Stimulated activated CD4-positive, alpha-beta T cell treated with anti-CD3 and anti-CD28 coated beads, TNF-alpha, amount 100 ng/mL, for 24 hours (primary cell): ENCODE data around the gene MEF2C.
A peak's percentile ranks its signal among the peaks of the same experiment; 100 is the strongest.

ENCODE experiments used
- DNase-seq, 3 experiments: peaks; one replicate each; pipeline ENCODE4 v3.0.0-alpha.2; 2020; ENCODE audit warnings: low read depth in 3 of 3

MEF2C gene

DNA sequence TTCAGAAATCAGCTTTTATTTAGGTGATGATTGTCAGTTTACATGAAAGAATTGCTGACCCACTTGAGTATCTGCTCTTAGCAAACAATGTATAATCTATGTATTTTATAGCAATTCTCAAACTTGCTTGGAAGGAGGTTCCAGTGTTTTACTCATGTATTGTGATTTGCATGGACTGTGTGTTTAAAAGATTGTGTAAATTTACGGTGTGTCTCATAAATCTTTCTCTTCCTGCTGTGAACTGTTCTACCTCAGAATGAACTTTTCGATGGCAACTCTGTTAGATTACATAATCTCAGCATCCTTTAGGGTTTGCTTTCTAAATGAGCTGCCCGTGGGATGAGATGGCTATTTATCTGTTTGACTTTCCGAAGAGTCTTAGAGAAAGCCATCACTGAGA is 122.5 kb downstream of the MEF2C start:
- DNase-seq, result no peak

DNA sequence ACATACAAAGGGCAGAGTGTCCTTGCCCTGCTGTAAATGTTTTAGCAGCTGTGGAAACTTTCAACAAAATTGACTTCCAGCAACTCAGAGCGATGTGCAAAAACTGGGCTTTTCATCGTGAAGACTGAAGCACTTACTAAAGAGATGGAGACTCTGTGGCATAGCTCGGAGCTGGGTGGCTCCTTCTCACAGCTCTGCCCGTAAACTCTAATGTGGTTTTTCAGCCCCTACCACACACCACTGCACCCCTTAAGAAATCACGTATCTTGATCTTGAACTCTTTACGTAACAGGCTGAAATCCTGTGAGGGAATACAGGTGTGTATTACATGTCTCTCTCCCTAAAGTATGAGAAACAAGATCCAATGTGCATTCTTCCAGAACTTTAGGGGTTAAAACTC is 124.4 kb downstream of the MEF2C start:
- DNase-seq, result no peak

DNA sequence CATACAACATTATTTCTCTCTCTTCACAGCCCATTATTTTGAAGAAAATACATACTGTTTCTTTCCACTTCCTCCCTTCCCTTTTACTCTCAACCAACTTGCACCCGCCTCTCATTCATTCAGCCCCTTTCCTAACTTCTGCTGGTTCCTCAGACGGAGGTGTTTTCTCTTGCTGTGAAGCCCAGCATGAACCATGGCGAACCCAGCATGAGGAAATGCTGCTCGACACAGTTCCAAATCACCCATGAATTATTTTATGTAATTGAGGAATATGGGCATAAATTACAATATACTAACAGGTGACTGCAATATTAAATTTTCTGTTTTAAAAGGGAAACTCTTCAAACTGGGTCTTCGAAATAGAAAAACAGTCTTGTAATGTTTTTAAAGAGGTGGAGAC is 124.8 kb downstream of the MEF2C start:
- DNase-seq, result no peak

DNA sequence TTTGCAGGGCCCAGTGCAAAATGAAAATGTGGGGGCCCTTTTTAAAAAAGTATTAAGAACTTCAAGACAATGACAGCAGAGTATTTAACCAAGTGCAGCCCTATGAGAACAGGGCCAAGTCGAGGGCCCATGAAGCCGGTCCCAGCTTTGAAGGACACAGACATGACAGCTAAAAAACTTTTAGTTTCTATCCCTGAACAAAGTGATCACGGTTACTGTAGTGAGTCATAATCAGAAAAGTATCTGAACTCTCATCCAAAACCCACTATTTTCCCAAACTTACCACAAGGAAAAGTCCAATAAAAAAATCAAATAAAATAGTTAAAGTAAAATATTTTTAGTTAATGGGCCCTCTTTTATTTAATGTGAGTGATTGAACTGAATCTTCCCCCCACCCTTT is 126.0 kb downstream of the MEF2C start:
- DNase-seq, result no peak

DNA sequence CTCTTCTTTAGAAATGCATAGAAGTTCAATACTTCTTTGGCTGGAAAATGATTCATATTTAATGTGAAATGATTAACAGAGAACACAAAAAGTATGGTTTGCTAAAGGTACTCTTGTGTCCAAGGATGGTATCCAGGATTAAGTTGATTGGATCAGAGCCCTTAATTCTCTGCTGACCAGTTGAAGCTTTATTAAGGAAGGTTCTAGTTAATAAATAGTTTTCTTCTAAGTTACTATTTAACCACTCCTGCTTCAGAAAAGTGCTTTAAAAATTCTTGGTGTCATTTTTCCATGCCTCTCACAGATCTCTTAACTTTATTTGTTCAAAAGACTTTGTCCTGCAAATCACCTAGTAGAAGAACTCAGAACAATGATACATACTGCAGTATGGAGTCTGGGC is 134.3 kb downstream of the MEF2C start:
- DNase-seq, result no peak

DNA sequence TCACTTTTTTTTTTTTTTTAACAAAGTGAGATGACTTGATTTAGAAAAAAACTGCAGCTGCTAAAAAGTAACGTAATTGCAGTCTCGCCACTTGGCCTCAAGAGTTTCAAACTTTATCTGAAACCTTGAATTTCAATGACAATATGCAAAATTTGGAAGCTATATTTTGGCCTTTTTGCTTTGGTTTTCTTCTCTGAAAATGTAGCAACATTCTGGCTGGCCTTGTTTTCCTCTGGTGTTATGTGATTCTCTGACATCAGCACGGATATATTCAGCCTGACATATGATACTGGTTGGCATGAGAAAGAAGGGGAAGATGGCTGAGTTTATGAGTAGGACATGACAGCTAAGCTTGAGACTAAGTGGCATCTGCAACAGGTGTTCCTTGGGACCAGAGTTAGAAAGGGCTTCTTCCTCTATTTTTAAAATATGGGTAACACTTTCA is 136.5 kb downstream of the MEF2C start:
- DNase-seq, result no peak

DNA sequence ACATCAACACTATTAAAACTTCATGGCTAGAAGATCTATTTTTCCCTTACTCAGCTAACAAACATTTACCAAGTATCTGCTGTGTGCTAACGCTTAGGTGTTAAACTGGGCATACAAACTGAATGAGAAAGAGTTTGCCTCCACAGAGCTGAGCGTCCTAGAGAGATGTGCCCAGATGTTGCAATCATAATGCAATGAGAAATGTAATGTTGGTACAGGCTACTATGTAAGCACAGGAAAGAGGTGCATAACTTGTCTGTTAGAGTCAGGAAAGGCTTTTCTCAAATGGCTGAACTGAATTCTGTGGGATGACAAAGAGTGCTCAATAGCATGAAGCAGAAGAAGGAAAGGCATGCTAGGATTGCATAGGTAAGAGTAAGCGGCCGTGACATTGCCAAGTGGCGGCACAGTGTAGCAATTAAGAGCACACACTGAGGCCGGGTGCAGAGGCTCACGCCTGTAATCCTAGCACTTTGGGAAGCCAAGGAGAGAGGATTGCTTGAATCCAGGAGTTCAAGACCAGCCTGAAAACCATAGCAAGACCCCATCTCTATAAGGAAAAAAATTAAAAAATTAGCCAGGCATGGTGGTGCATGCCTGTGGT is 137.8 kb downstream of the MEF2C start:
- no peak for DNase-seq

DNA sequence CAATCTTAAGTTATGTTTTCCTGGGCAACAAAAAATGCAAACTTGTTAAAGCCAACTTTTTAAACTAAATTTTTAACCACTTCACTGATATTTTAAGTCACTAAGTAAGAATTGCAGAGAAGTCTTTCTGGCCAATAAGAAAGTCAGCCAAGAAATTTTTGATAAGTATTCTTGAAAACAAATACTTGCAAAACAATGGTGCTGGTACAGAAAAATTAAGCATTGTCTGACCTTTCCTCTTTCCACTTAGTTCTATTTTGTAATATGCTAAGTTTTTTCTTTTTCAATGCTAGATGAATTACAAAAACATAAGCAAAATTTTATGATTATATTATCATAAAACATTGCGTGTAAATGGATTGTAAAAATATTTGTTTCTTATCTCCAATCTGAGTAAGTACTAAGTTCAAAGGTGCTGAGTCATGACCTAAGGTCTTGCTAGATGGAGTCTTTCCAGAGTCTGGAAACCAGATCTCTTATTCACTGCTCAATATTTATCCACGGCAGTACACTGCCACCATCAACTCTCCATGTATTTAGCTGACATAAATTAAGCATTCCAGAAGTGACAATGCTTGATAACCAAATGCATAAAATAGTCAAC is 139.7 kb downstream of the MEF2C start:
- no peak for DNase-seq

DNA sequence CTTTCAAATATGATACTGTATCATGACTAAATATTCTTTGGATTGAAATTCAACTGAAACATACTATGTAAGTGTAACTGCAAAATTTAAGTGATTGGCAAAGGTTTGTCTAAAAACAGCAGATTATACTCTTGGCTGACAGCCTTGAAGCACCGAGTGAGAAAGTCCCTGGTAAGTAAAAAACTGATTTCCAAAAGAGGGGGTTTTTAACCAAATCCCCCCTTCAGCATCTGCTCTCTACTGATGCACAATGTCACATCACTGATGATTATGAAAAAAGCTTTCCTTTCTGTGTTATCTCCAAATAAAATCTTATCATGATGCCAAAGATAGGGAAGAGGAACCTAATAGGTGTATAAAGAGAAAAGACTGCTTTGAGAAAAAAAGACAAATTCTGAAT is 141.0 kb downstream of the MEF2C start:
- no peak for DNase-seq

DNA sequence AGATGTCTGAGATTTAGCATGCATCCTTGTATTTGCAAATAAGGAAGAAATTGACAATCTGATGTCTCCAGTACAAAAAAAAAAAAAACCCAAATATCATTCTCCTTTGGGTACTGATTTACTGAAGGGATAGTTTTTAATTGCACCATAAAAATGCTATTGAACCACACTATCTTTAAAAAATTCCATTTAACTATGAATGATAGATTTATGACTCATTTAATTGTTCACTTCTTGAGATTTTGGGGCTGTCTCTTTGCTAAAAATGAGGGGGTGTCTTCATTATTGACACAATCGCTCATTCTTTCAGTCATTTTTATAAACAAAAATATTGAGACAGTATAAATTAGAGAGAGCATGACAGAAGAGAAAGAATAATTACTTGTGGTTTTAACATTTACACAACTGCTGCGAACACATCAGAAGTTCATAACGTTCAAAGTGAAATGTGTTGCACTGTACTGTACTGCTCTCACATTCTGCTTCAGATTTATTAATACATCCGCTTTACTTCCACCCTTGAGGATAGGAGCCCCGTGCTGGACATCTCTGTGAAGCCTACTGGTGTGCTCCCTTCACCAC is 142.3 kb downstream of the MEF2C start:
- DNase-seq, result no peak

DNA sequence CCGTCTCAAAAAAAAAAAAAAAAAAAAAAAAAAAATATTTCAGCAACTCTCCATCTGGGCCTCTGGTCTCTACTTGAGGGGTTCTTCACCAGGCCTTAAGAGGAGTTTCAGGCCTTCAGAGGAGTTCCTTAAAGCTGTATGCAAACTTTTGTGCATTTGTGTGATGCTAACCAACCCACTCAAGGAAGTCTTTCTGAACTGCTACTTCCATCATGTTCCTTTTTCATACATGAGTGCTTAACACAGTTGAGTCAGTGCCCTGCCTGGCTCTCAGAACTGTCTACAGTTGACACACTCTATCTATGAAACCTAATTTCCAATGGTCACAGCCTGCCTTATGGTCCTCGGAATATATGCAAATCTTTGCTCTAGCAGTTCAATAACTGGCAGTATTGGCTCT is 146.5 kb downstream of the MEF2C start:
- no peak for DNase-seq

DNA sequence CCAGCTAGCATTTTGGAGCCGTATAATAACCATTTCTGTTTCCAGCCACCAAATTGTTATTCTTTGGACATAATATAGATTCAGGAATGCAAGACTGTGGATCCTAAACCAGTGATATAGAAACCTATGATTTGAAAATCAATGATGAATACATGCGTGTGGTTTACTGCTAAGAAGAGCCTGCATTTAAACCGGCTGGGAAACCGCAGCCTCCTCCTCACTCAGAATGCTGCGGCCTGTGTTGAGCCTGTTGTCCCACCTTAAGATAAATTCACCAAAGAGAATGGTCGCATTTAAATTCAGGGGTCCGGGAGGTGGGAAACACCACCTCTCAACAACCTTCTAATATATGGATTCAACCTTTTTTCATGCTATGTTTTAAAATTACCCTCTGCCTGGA is 148.0 kb downstream of the MEF2C start:
- no peak for DNase-seq

DNA sequence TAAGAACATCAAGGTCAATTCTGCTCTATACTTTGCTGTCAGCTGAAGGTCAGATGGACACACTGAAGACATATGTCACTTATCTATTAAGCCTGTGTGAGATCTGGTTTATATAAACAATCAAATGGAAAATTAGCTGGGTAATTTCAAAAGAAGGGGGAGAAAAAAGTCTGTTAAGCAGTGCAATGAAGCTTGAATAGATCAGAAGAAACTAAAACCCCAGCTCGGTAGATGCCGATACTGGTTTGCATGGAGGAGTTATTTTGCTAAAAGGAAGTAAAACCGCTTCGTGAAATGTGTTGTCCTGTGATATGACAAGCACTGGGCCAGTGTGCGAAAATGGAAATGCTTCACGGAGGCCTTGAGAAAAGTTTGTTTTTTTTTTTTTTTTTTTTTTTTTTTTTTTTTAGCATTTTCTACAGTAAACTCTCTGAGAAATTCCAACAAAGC is 148.8 kb downstream of the MEF2C start:
- DNase-seq, result no peak

DNA sequence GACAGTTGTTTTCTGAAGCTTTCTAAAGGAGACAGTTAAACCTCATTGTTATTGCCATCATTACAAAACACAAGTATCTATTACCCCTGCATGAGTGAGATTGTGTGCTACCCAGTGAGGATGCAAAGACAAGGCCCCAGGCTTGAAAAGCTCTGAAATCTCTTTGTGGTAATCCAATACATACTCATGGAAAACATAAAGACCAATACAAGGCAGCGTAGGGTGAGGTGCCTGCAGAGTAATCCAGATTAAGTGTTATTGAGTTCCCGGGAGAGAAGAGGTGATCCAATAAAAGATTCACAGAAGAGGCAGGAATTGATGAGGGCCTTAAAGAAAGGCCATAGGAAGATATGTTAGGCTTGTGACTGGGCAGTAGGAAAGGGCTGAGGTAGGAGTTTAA is 150.1 kb downstream of the MEF2C start:
- DNase-seq, result no peak

DNA sequence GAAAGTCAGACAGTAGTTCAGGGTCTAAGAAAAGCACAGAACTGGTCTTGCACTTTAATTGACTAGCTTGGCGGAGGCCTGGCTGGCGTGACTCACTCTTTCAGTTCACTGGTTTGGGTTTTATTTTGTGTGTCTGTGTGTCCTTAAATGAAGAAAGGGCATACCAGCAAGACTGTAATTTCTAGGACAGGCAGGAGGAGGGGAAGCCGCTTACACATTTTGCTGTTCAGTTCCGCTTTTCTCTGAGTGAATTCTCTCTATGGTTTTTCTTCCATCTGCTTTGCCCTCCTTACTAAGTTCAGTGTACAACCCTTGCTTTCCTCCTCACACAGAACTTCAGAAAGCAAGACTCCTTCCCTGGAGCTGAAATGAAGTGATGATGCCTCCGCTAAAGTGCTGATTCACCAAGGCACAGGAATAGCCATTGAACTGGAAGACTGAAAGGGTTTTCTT is 150.8 kb downstream of the MEF2C start:
- no peak for DNase-seq

DNA sequence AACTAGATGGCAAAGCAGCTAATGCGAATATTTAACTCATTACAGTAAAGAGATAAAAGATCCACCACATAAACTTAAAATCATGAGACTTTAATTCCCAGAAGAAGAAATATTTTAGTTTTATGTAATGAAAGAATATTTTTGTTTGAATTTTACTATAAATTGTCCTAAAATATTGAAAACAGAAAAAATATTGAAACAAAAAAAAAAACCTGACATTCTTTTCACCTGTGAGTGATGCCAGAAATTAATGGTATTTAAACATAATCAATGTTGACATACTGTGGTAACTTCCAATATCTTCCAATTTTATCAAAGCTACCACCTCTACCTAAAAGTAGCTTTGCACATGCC is 153.2 kb downstream of the MEF2C start:
- no peak for DNase-seq

DNA sequence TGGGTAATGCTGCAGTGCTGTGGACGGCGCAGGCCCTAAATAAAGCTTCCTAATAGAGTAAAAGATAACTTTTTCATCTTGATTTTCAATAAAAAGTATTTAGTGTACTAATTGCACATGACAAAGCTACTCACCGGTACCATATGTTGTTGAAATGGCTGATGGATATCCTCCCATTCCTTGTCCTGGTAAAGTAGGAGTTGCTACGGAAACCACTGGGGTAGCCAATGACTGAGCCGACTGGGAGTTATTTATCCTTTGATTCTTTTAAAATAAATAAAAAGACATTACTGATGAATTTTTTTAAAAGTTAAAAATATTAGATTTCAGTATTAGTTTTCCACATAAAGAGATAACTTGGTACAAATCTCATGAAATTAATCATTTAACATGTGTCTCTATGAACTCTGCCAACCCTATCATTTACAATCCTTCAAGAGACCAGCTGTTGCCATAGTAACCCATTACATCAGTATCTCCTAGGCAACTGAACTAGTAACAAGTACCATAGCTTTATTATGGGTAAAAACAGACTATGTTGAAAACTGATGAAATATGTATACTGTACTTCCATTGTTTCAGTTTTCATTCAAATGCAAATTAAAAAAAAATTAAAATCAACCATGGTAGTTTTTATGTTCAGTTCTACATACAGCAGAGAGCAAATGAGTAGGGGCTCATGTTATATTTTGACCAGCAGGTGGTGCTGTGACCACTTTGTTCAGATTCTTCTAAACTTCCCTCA is 153.7 kb downstream of the MEF2C start:
- DNase-seq, result peak; percentile 27 to 43 (median 34)

DNA sequence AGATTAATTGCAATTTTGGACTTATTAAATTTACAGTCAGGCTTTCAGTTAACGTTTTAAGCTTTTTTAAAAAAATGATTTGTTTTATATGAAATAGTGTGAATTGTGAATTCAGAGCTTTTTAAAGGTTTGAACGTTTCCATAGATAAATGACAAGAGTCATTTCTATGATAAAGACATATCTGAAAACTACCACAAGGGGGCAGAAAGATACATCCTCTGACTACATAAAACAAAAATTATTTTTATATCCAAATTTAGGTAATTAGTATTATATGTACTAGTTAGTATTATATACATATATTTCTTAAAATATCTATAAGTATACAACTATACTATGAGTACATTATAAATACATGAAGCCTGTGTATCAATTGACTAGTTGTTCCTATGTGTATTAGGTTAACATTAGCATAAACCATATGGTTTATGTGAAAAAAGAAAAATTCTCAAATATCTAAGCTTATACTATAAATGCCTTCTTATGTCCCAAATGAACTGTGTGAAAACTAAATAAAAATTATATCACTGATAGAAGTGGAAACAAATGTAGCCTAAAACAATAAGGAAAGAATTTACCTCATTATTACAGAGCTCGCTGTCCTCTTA is 155.2 kb downstream of the MEF2C start:
- no peak for DNase-seq

DNA sequence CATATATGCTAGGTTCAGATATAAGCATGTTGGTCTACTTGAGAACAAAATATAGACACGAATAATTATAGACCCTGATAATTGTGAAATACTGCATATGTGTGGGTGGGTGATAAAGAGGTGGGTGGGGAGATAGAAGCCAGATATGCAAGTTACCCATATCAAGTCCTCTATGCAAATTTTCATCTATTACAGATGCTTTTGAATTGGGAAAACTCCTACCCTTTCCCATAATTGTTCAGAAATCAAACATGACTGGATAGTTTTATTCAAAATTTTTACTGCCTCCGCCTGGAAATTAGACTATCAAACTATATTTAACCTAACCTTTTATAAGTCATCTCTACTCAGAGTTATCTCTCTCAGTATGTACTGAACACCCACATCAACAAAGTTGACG is 157.5 kb downstream of the MEF2C start:
- DNase-seq, result no peak

DNA sequence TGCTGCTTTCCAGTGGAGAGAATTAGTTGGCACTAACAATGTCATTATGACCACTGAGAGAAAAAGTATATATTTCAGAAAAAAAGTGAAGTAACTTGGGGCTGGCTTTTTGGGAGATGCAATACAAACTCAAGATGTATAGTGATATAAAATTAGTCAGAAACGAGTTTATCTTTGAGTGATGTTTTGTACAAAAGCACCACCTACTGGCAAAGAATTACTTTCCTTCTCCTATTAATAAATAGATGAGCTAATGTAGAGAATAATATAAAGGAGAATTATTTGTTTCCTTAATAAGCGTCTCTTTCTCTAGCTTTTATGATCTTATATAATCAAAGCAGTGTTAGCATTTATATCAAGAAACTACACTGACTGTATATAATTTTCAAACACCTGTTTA is 158.8 kb downstream of the MEF2C start:
- DNase-seq, result no peak

DNA sequence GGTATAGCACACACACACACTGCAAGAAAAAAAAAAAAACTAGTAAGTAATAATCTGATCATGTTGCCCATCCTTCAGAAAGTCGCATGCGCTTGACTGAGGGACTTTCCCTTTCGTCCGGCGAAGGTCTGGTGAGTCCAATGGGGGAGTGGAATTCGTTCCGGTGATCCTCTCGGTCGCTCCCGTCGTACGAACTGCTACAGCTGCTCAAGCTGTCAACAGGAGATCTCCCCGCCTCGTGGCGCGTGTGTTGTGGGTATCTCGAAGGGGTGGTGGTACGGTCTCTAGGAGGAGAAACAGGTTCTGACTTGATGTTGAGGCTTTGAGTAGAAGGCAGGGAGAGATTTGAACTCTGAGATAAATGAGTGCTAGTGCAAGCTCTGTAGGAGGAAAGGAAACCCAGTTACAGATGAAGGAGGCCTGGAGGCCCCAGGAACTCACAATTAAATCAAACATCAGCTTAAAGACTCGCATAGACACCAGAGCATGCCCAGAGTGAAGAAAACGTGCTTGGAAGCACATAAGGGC is 160.4 kb downstream of the MEF2C start:
- DNase-seq, result no peak

DNA sequence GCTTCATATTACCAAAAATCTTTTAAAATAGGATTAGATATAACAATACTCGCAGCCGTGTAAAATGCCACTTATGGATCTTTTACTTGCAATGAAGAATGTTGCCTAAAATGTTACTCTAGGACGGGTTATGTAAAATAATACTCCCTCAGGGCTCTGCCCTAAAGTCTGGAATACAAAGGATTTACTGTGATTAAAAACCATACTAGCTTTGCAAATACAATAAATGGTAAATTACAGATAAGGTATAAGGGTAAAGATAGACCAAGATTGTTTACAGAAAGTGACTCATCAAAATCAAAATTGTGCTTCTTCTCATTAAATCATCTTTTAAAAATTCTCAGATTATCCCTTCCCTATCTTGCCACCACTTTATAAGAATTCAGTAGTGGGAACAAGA is 163.6 kb downstream of the MEF2C start:
- no peak for DNase-seq
